GM12891 (cell line): ENCODE measurements around the gene MAP3K7CL.

Source experiments
- DNase-seq: peaks from one replicate; pipeline ENCODE4 v3.0.0; 2011; ENCODE audit warnings: low spot score; ENCODE audit not compliant: insufficient read length
- FAIRE-seq: peaks from 2 replicates; lab custom pipeline; 2011; peaks lifted over from hg19 to GRCh38; lab: Jason Lieb, UNC
- PAX5 ChIP-seq: IDR thresholded peaks from 2 replicates; pipeline ENCODE4 v1.6.1; 2011; ENCODE audit warnings: low read length, moderate library complexity, mild to moderate bottlenecking; ENCODE audit not compliant: insufficient read depth, severe bottlenecking
- POLR2A ChIP-seq: IDR thresholded peaks from 2 replicates; pipeline ENCODE4 v1.6.1; 2011; ENCODE audit warnings: low read depth, low read length, control low read depth
- POLR2AphosphoS5 ChIP-seq: IDR thresholded peaks from 2 replicates; pipeline ENCODE4 v1.6.1; 2011; ENCODE audit warnings: low read depth, low read length, control low read depth
- POU2F2 ChIP-seq: IDR thresholded peaks from 2 replicates; pipeline ENCODE4 v1.6.1; 2011; ENCODE audit warnings: low read depth, mild to moderate bottlenecking, control low read depth, low read length, moderate library complexity
- SPI1 ChIP-seq: IDR thresholded peaks from 2 replicates; pipeline ENCODE4 v1.6.1; 2011; ENCODE audit warnings: low read depth, low read length, control low read depth
- TAF1 ChIP-seq: IDR thresholded peaks from 2 replicates; pipeline ENCODE4 v1.6.1; 2011; ENCODE audit warnings: low read depth, low read length, control low read depth

Gene MAP3K7CL

GRCh38 chr21:29181799-29182470 is 51.5 kb downstream of the MAP3K7CL start:
- TF ChIP-seq POU2F2, result no peak
- TF ChIP-seq PAX5, result no peak
- no peak for TF ChIP-seq SPI1
- no peak for TF ChIP-seq POLR2A
- no peak for TF ChIP-seq TAF1
- TF ChIP-seq POLR2AphosphoS5, result no peak
- no peak for FAIRE-seq
- no peak for DNase-seq

DNA sequence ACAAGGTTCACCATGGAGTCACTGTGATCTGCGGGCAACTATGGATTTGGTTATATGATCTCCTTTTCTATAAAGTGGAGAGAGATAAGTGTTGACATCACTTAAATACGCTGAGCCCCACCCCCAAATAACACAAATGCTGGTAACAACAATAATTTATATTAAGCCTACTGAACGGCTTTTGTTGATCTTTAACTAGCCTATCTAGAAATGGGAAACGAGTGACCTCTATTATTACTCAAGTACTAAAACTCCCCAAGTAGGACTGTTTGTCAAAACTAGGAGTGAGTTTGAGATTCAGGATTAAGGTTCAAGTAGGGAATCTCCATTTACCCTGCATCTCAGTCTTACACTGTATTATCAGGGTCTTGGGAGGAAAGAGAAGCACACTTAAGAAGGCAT is 52.2 kb downstream of the MAP3K7CL start:
- TF ChIP-seq POU2F2, result no peak
- no peak for TF ChIP-seq TAF1
- TF ChIP-seq PAX5, result no peak
- TF ChIP-seq POLR2A, result no peak
- FAIRE-seq, result no peak
- no peak for DNase-seq

DNA sequence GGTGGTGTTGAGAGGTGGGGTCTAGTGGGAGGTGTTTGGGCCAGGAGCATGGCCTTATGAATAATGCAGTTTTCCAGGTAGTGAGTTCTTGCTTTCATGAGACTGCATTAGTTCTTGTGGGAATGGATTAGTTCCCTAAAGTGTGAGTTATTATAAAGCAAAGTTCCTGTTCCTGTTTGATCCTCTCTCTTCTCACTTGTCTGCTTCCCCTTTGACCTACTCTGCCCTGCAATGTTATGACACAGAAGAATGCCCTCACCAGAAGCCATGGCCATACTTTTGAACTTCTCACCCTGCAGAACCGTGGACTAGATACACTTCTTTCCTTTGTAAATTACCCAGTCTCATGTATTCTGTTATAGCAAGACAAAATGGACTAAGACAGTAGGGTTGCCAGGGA is 53.6 kb downstream of the MAP3K7CL start:
- TF ChIP-seq PAX5 (no peak), POLR2A (no peak), SPI1 (no peak), TAF1 (no peak), POU2F2 (no peak), POLR2AphosphoS5 (no peak)
- DNase-seq, result no peak
- FAIRE-seq, result no peak

GRCh38 chr21:29185172-29185571 is 54.7 kb downstream of the MAP3K7CL start:
- FAIRE-seq, result no peak
- DNase-seq, result no peak
- TF ChIP-seq POLR2A (no peak), POLR2AphosphoS5 (no peak), POU2F2 (no peak), PAX5 (no peak), SPI1 (no peak), TAF1 (no peak)

- DNase-seq (no peak), FAIRE-seq (no peak)
- no peak for TF ChIP-seq POLR2AphosphoS5
These were observed 55.2 kb downstream of the MAP3K7CL start for GRCh38 chr21:29185633-29186032.

DNA sequence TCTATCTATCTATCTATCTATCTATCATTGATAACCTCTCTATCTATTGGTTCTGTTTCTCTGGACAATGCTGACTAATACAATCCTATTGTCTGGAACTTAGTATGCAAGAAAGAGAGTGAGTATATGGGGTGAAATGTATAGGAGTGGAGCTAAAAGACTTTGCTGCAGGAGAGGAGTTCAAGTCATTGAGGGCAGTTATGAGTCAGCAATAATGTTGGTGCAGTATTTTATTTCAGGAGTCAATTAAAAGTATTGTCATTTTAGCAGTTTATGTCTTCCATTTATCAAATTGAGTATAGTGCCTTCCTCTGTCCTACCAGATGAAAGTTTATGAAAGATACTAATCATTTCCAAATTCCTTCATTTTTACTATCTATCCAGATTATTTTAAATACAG is 55.8 kb downstream of the MAP3K7CL start:
- no peak for TF ChIP-seq SPI1
- no peak for TF ChIP-seq POU2F2
- no peak for TF ChIP-seq PAX5
- no peak for TF ChIP-seq TAF1
- no peak for TF ChIP-seq POLR2AphosphoS5
- no peak for TF ChIP-seq POLR2A
- FAIRE-seq (no peak), DNase-seq (no peak)

DNA sequence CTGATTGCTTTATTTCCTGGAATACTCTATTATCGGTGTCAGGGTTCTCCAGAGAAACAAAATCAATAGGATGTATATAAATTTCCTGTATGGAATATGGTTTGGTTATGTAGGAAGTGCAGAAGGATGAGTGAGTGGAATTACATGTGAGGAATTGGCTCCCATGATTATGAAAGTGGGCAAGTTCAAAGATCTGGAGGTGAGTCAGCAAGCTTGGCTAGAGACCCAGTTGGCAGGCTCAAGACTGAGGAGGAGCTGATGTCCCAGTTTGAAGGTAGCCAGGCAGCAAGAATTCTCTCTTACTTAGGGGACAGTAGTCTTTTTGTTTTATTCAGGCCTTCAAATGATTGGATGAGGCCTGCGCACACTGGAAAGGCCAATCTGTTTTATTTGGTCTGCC is 57.5 kb downstream of the MAP3K7CL start:
- DNase-seq (no peak), FAIRE-seq (no peak)
- no peak for TF ChIP-seq POU2F2
- no peak for TF ChIP-seq TAF1
- no peak for TF ChIP-seq PAX5
- TF ChIP-seq POLR2AphosphoS5, result no peak
- TF ChIP-seq SPI1, result no peak
- TF ChIP-seq POLR2A, result no peak

GRCh38 chr21:29189353-29189752 is 58.9 kb downstream of the MAP3K7CL start:
- DNase-seq, result no peak
- no peak for FAIRE-seq
- TF ChIP-seq POLR2A (no peak), PAX5 (no peak), POU2F2 (no peak), POLR2AphosphoS5 (no peak), TAF1 (no peak), SPI1 (no peak)

DNA sequence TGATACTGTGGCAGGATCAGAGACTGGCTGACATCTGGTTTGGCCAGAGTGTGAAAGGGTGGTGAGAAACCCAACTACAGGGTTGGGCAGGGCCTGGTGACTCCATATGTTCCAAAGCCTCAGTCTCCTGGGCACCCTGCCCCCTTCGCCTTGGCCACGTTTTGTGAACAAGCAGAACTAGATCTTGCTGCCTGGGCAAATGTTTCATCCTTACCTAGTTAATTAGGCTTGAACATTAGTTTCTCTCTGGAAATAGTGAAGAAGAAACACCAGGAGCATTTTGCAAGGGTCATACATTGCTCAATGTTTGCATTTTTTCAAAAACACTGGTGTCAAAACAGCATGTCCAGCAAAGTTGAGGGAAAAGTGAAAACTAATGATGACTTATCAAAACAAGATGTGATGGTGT is 60.5 kb downstream of the MAP3K7CL start:
- DNase-seq (no peak), FAIRE-seq (no peak)
- TF ChIP-seq POU2F2 (no peak), POLR2AphosphoS5 (no peak), PAX5 (no peak), SPI1 (no peak), TAF1 (no peak), POLR2A (no peak)

DNA sequence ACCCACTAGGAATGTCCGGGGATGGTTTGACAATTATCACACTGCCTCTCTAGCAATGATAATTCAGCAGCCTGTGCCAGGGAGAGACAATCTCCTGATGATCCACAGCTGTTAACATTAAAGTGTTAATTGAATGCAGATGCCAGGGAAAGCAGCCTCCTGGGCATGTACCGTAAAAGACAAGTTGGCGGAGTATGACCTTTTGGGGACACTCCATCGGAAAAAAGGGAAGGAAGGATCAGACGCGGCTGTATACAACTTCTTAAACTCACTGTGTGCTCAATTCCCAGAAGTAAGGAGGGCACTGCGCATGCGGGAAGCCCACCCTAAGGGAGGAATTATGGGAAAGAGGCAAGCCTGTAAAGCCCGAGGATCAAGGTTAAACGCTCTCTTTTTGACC is 62.6 kb downstream of the MAP3K7CL start:
- FAIRE-seq (no peak), DNase-seq (no peak)
- TF ChIP-seq POU2F2 (no peak), POLR2A (no peak), POLR2AphosphoS5 (no peak)

- TF ChIP-seq POU2F2, result no peak
- no peak for TF ChIP-seq PAX5
- no peak for TF ChIP-seq POLR2A
- no peak for TF ChIP-seq POLR2AphosphoS5
- no peak for TF ChIP-seq SPI1
- TF ChIP-seq TAF1, result no peak
- FAIRE-seq (no peak), DNase-seq (no peak)
These were observed 63.5 kb downstream of the MAP3K7CL start for GRCh38 chr21:29193901-29194300.
